ENCODE measurements around the gene NIPAL4.

Gene NIPAL4

DNA sequence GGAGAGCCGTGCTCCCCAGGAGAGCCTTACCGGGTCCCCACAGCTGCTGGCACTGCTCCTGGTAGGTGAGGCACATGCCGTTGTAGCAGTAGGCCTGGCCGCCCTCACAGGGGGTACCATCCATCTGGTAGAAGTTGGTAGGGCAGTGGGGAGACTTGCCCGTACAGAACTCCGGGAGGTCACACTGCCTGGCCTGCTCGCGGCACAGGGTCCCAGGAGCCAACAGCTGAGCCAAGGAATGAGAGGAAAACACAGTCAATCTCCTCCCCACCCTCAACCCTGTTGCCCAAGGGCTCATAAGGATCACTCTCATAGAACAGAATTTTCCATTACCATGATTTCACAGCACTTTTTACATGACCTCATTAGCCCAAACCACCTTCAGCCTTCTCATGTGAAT, 36.9 kb downstream of the NIPAL4 start:
- H3K36me3 ChIP-seq (ENCODE audit: control insufficient read depth, low read length), result peaks cover 84% of the 10 kb centered on the region
- H3K27me3 ChIP-seq (ENCODE audit: control insufficient read depth, low read length), result no peaks in the 10 kb centered on the region
- no peaks in the 10 kb centered on the region for H3K9me3 ChIP-seq (ENCODE audit: control insufficient read depth, insufficient read depth, low read length)
- H3K9me2 ChIP-seq (replicated peaks; ENCODE audit: control insufficient read depth, low read length), result no peaks in the 10 kb centered on the region
- H4K20me1 ChIP-seq (ENCODE audit: control insufficient read depth, insufficient read depth, low read depth, low read length), result no peaks in the 10 kb centered on the region
- H3K27ac ChIP-seq (ENCODE audit: low read depth, low read length), result peak overlapping the region; percentile 5; the same call in 1 of the 2 replicates
- H3K4me1 ChIP-seq (ENCODE audit: control insufficient read depth, low read length), result peaks cover 72% of the 10 kb centered on the region
- no peak overlapping the region for H3K4me2 ChIP-seq (ENCODE audit: low read length)
- no peak overlapping the region for H3K4me3 ChIP-seq (ENCODE audit: low read length)
- peaks cover 15% of the 10 kb centered on the region for H3K79me2 ChIP-seq (ENCODE audit: control insufficient read depth, low read length)
- TF ChIP-seq, protein P1, sequence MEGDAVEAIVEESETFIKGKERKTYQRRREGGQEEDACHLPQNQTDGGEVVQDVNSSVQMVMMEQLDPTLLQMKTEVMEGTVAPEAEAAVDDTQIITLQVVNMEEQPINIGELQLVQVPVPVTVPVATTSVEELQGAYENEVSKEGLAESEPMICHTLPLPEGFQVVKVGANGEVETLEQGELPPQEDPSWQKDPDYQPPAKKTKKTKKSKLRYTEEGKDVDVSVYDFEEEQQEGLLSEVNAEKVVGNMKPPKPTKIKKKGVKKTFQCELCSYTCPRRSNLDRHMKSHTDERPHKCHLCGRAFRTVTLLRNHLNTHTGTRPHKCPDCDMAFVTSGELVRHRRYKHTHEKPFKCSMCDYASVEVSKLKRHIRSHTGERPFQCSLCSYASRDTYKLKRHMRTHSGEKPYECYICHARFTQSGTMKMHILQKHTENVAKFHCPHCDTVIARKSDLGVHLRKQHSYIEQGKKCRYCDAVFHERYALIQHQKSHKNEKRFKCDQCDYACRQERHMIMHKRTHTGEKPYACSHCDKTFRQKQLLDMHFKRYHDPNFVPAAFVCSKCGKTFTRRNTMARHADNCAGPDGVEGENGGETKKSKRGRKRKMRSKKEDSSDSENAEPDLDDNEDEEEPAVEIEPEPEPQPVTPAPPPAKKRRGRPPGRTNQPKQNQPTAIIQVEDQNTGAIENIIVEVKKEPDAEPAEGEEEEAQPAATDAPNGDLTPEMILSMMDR (IDR thresholded peaks at IDR 0.05; ENCODE audit: low read depth, low read length, poor library complexity, severe bottlenecking), result no peak
- TF ChIP-seq EZH2phosphoT487 (IDR thresholded peaks at IDR 0.05; ENCODE audit: borderline replicate concordance, low read length), result no peak
- peaks cover 17% of the 10 kb centered on the region for H3F3A ChIP-seq (ENCODE audit: control insufficient read depth, insufficient read depth)

DNA sequence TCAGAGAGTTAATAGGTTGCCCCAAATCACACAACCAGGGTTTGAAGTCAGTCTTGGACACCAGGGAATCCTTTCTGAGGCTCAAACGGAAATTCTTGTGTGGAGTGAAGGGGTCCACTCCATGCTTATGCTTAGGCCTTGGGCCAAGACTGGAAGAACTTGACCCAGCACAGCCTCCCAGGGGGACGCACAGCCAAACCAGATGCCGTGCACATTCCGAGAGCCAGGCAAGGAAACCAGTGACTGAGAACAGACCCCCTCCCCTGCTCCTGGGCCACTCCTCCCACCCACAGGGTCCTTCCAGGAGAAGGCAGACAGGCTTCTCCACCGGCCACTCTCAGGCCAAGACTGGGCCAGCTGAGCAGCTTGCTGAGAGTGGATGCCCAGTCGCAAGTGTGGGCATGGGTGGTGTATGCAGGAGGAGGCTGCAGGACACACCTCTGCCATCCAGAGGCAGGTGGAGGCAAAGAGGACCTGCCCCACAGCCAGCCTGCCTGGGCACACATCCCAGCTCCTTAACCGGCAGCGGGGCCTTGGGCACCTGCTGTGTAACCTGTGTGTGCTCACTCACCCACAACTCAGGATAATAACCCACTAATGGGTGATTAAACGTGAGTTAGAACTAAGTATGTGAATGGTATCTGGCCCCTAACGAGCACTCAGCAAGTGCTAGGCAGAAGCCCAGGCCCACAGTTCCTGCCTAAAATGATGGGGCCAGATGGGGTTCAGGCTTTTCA, 38.0 kb downstream of the NIPAL4 start:
- no peaks in the 10 kb centered on the region for H3K9me2 ChIP-seq (replicated peaks; ENCODE audit: control insufficient read depth, low read length)
- no peak overlapping the region for H3K4me3 ChIP-seq (ENCODE audit: low read length)
- H3K27me3 ChIP-seq (ENCODE audit: control insufficient read depth, low read length), result no peaks in the 10 kb centered on the region
- peaks cover 15% of the 10 kb centered on the region for H3K79me2 ChIP-seq (ENCODE audit: control insufficient read depth, low read length)
- peaks cover 26% of the 10 kb centered on the region for H3F3A ChIP-seq (ENCODE audit: control insufficient read depth, insufficient read depth)
- peaks cover 74% of the 10 kb centered on the region for H3K36me3 ChIP-seq (ENCODE audit: control insufficient read depth, low read length)
- no peak for TF ChIP-seq EZH2phosphoT487 (IDR thresholded peaks at IDR 0.05; ENCODE audit: borderline replicate concordance, low read length)
- TF ChIP-seq, protein P1 (IDR thresholded peaks at IDR 0.05; ENCODE audit: low read depth, low read length, poor library complexity, severe bottlenecking), result no peak
- H3K4me1 ChIP-seq (ENCODE audit: control insufficient read depth, low read length), result peaks cover 77% of the 10 kb centered on the region
- H4K20me1 ChIP-seq (ENCODE audit: control insufficient read depth, insufficient read depth, low read depth, low read length), result no peaks in the 10 kb centered on the region
- 0 out of 2 replicates have a peak overlapping the region, but pooled peaks have one; percentile 5 for H3K27ac ChIP-seq (ENCODE audit: low read depth, low read length)
- no peaks in the 10 kb centered on the region for H3K9me3 ChIP-seq (ENCODE audit: control insufficient read depth, insufficient read depth, low read length)
- no peak overlapping the region for H3K4me2 ChIP-seq (ENCODE audit: low read length)

DNA sequence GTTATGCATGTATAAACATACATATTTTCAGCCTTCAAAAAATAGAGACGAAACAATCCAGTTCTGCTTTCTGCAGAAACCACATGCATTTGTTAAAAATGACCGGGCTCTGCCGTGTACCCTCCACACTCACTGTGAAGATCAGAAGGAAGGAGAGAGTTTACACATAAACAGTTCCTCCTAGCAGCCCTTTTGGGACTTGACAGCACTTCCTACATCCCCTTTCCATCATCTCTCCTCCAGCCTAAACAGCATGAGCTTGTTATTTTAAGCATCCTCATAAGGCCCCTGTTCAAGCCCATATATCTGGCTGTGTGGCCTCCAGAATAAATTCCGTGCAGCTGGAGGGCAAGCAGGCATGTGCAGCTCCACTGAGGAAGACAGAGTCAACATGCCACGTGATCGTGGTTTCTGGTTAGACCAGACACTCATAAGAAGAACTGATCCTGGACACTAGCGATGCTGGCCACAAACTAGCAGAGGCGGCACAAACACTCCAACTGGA, 42.2 kb downstream of the NIPAL4 start:
- H3K4me3 ChIP-seq (ENCODE audit: low read length), result peak overlapping the region; percentile 70
- H3K9me2 ChIP-seq (replicated peaks; ENCODE audit: control insufficient read depth, low read length), result no peaks in the 10 kb centered on the region
- no peak for TF ChIP-seq EZH2phosphoT487 (IDR thresholded peaks at IDR 0.05; ENCODE audit: borderline replicate concordance, low read length)
- TF ChIP-seq, protein P1 (IDR thresholded peaks at IDR 0.05; ENCODE audit: low read depth, low read length, poor library complexity, severe bottlenecking), result no peak
- no peaks in the 10 kb centered on the region; the same call in 1 of the 2 replicates for H3K9me3 ChIP-seq (ENCODE audit: control insufficient read depth, insufficient read depth, low read length)
- H3K4me1 ChIP-seq (ENCODE audit: control insufficient read depth, low read length), result peaks cover 96% of the 10 kb centered on the region
- peak overlapping the region; percentile 100 for H3K27ac ChIP-seq (ENCODE audit: low read depth, low read length)
- H3K4me2 ChIP-seq (ENCODE audit: low read length), result peak overlapping the region; percentile 98
- peaks cover 61% of the 10 kb centered on the region for H3F3A ChIP-seq (ENCODE audit: control insufficient read depth, insufficient read depth)
- H4K20me1 ChIP-seq (ENCODE audit: control insufficient read depth, insufficient read depth, low read depth, low read length), result no peaks in the 10 kb centered on the region
- peaks cover 79% of the 10 kb centered on the region for H3K36me3 ChIP-seq (ENCODE audit: control insufficient read depth, low read length)
- peaks cover 22% of the 10 kb centered on the region for H3K79me2 ChIP-seq (ENCODE audit: control insufficient read depth, low read length)
- H3K27me3 ChIP-seq (ENCODE audit: control insufficient read depth, low read length), result no peaks in the 10 kb centered on the region

All from DOHH2 (cell line).